Stimulated activated memory B cell treated with anti-CD40 and anti-IgM and Interleukin-4, amounts not matched to agents 10 μg/mL and 1 μg/mL and 100 μg/mL, for 72 hours (primary cell): Measurements from ENCODE around the gene FBLN2.

Source experiments
- ATAC-seq: fragments of 150-1000 bp; cut with Tn5 transposase; 2 replicates; pipeline ENCODE4 v1.10.0; 2021
- H3K27ac Mint-ChIP-seq: one replicate; pipeline ENCODE4 v1.8.0; 2022; ENCODE audit warnings: mild to moderate bottlenecking, mixed read lengths
- H3K27me3 Mint-ChIP-seq: one replicate; pipeline ENCODE4 v1.8.0; 2022; ENCODE audit warnings: mixed read lengths
- H3K36me3 Mint-ChIP-seq: one replicate; pipeline ENCODE4 v1.8.0; 2022; ENCODE audit warnings: mixed read lengths
- H3K4me1 Mint-ChIP-seq: one replicate; pipeline ENCODE4 v1.8.0; 2022; ENCODE audit warnings: mixed read lengths
- H3K4me3 Mint-ChIP-seq: one replicate; pipeline ENCODE4 v1.8.0; 2022; ENCODE audit warnings: mild to moderate bottlenecking, moderate library complexity, mixed read lengths
- H3K9me3 Mint-ChIP-seq: one replicate; pipeline ENCODE4 v1.8.0; 2022; ENCODE audit warnings: mixed read lengths

The FBLN2 gene

GRCh38 chr3:13598926-13599886, 50.3 kb downstream of the FBLN2 start:
- Mint-ChIP-seq H3K27ac (no peak overlapping the region), H3K9me3 (no peaks in the 10 kb centered on the region), H3K4me1 (no peaks in the 10 kb centered on the region), H3K27me3 (peaks cover 13% of the 10 kb centered on the region), H3K36me3 (no peaks in the 10 kb centered on the region), H3K4me3 (no peak overlapping the region)
- ATAC-seq, result no peak

GRCh38 chr3:13599887-13600450, 51.0 kb downstream of the FBLN2 start:
- no peaks in the 10 kb centered on the region for H3K4me1 Mint-ChIP-seq
- H3K4me3 Mint-ChIP-seq, result no peak overlapping the region
- H3K27me3 Mint-ChIP-seq, result peaks cover 13% of the 10 kb centered on the region
- no peak overlapping the region for H3K27ac Mint-ChIP-seq
- no peaks in the 10 kb centered on the region for H3K36me3 Mint-ChIP-seq
- ATAC-seq, result no peak
- H3K9me3 Mint-ChIP-seq, result no peaks in the 10 kb centered on the region

- Mint-ChIP-seq H3K4me3 (no peak overlapping the region), H3K4me1 (no peaks in the 10 kb centered on the region), H3K27me3 (peaks cover 13% of the 10 kb centered on the region), H3K36me3 (no peaks in the 10 kb centered on the region), H3K9me3 (no peaks in the 10 kb centered on the region), H3K27ac (no peak overlapping the region)
- ATAC-seq, result no peak
Measured at GRCh38 chr3:13600950-13601691, 52.2 kb downstream of the FBLN2 start.

- Mint-ChIP-seq H3K27me3 (peaks cover 13% of the 10 kb centered on the region), H3K4me3 (no peak overlapping the region), H3K36me3 (no peaks in the 10 kb centered on the region), H3K9me3 (no peaks in the 10 kb centered on the region), H3K27ac (no peak overlapping the region), H3K4me1 (no peaks in the 10 kb centered on the region)
- ATAC-seq, result no peak
Measured at GRCh38 chr3:13601692-13602080, 52.8 kb downstream of the FBLN2 start.

GRCh38 chr3:13605555-13605954, 56.6 kb downstream of the FBLN2 start:
- no peaks in the 10 kb centered on the region for H3K9me3 Mint-ChIP-seq
- H3K4me3 Mint-ChIP-seq, result no peak overlapping the region
- H3K36me3 Mint-ChIP-seq, result no peaks in the 10 kb centered on the region
- no peaks in the 10 kb centered on the region for H3K4me1 Mint-ChIP-seq
- no peak for ATAC-seq
- H3K27ac Mint-ChIP-seq, result no peak overlapping the region
- peaks cover 23% of the 10 kb centered on the region for H3K27me3 Mint-ChIP-seq

- Mint-ChIP-seq H3K36me3 (no peaks in the 10 kb centered on the region), H3K4me1 (no peaks in the 10 kb centered on the region), H3K4me3 (no peak overlapping the region), H3K9me3 (no peaks in the 10 kb centered on the region), H3K27ac (no peak overlapping the region), H3K27me3 (peaks cover 23% of the 10 kb centered on the region)
- no peak for ATAC-seq
Measured at GRCh38 chr3:13607821-13608597, 59.1 kb downstream of the FBLN2 start.

- no peak for ATAC-seq
- Mint-ChIP-seq H3K27me3 (peaks cover 23% of the 10 kb centered on the region), H3K36me3 (peaks cover 1% of the 10 kb centered on the region), H3K4me1 (no peaks in the 10 kb centered on the region), H3K27ac (no peak overlapping the region), H3K9me3 (no peaks in the 10 kb centered on the region), H3K4me3 (no peak overlapping the region)
Measured at GRCh38 chr3:13608969-13609725, 60.2 kb downstream of the FBLN2 start.

GRCh38 chr3:13610006-13610570, 61.2 kb downstream of the FBLN2 start:
- ATAC-seq, result no peak
- Mint-ChIP-seq H3K4me3 (no peak overlapping the region), H3K4me1 (no peaks in the 10 kb centered on the region), H3K27me3 (peaks cover 23% of the 10 kb centered on the region), H3K9me3 (peaks cover 9% of the 10 kb centered on the region), H3K27ac (no peak overlapping the region), H3K36me3 (peaks cover 11% of the 10 kb centered on the region)

GRCh38 chr3:13611221-13611620, 62.3 kb downstream of the FBLN2 start:
- H3K9me3 Mint-ChIP-seq, result peaks cover 9% of the 10 kb centered on the region

GRCh38 chr3:13612829-13613228, 63.9 kb downstream of the FBLN2 start:
- Mint-ChIP-seq H3K36me3 (peaks cover 18% of the 10 kb centered on the region), H3K27ac (no peak overlapping the region), H3K9me3 (peaks cover 14% of the 10 kb centered on the region), H3K4me3 (no peak overlapping the region), H3K27me3 (peaks cover 21% of the 10 kb centered on the region), H3K4me1 (no peaks in the 10 kb centered on the region)
- no peak for ATAC-seq

More at GRCh38 chr3:13611221-13611620, 62.3 kb downstream of the FBLN2 start:
- no peak overlapping the region for H3K4me3 Mint-ChIP-seq
- ATAC-seq, result no peak
- no peaks in the 10 kb centered on the region for H3K4me1 Mint-ChIP-seq
- H3K27ac Mint-ChIP-seq, result no peak overlapping the region
- peaks cover 12% of the 10 kb centered on the region for H3K36me3 Mint-ChIP-seq
- peaks cover 23% of the 10 kb centered on the region for H3K27me3 Mint-ChIP-seq

- no peak overlapping the region for H3K27ac Mint-ChIP-seq
- no peaks in the 10 kb centered on the region for H3K4me1 Mint-ChIP-seq
- peaks cover 18% of the 10 kb centered on the region for H3K36me3 Mint-ChIP-seq
- H3K27me3 Mint-ChIP-seq, result peaks cover 14% of the 10 kb centered on the region
- no peak overlapping the region for H3K4me3 Mint-ChIP-seq
- no peak for ATAC-seq
- H3K9me3 Mint-ChIP-seq, result peaks cover 14% of the 10 kb centered on the region
Measured at GRCh38 chr3:13613343-13614190, 64.6 kb downstream of the FBLN2 start.

- Mint-ChIP-seq H3K4me1 (no peaks in the 10 kb centered on the region), H3K9me3 (peaks cover 14% of the 10 kb centered on the region), H3K27ac (no peak overlapping the region), H3K27me3 (peaks cover 10% of the 10 kb centered on the region), H3K36me3 (peaks cover 23% of the 10 kb centered on the region), H3K4me3 (no peak overlapping the region)
- no peak for ATAC-seq
Measured at GRCh38 chr3:13614607-13615006, 65.7 kb downstream of the FBLN2 start.

GRCh38 chr3:13615019-13615528, 66.1 kb downstream of the FBLN2 start:
- H3K27ac Mint-ChIP-seq, result no peak overlapping the region
- ATAC-seq, result no peak

More at GRCh38 chr3:13615019-13615528, 66.1 kb downstream of the FBLN2 start:
- Mint-ChIP-seq H3K9me3 (peaks cover 14% of the 10 kb centered on the region), H3K4me3 (no peak overlapping the region), H3K4me1 (no peaks in the 10 kb centered on the region), H3K27me3 (peaks cover 5% of the 10 kb centered on the region), H3K36me3 (peaks cover 23% of the 10 kb centered on the region)
